Transverse colon (tissue), 4 donors: Measurements from ENCODE around the gene NRP1. TPM values are rescaled to one million over a fixed set of nuclear protein-coding genes. Genes with fewer than 3 reads are reported as not detected.

Experiments used
- DNase-seq: peaks from one replicate; pipeline ENCODE4 v3.0.0-alpha.2; 2019
- H3K27ac ChIP-seq, 4 donors: fragments of 200-600 bp; sonication (generic); 2 replicates each; pipeline ENCODE4 v1.5.1; 2016 to 2018; ENCODE audit warnings: inconsistent platforms in 4 of 4
- H3K27me3 ChIP-seq: fragments of 200-600 bp; sonication (generic); 2 replicates; pipeline ENCODE4 v1.5.1; 2017; ENCODE audit warnings: inconsistent platforms
- H3K36me3 ChIP-seq, 4 donors: fragments of 200-600 bp; sonication (generic); 2 replicates each; pipeline ENCODE4 v1.5.1; 2017 to 2019; ENCODE audit warnings: inconsistent platforms in 4 of 4
- H3K4me1 ChIP-seq, 4 donors: fragments of 200-600 bp; sonication (generic); 2 replicates each; pipeline ENCODE4 v1.5.1; 2017 to 2020; ENCODE audit warnings: inconsistent platforms in 4 of 4
- H3K4me3 ChIP-seq, 4 donors: fragments of 200-600 bp; sonication (generic); 1 replicate in 1 of 4; 2 replicates in 3 of 4; pipeline versions ENCODE4 v1.5.1 to v1.6.1; 2017 to 2019; ENCODE audit warnings: inconsistent platforms in 4 of 4
- H3K9me3 ChIP-seq, 2 donors: fragments of 200-600 bp; sonication (generic); 2 replicates each; pipeline ENCODE4 v1.5.1; 2017 to 2019; ENCODE audit warnings: inconsistent platforms in 2 of 2
- EP300 ChIP-seq: sonication (generic); formaldehyde crosslinking; IDR thresholded peaks from one replicate; pipeline ENCODE4 v1.6.1; 2017; ENCODE audit warnings: antibody characterized with exemption, low read depth
- POLR2A ChIP-seq: fragments of 450-650 bp; IDR thresholded peaks from one replicate; pipeline ENCODE4 v1.6.1; 2016; ENCODE audit warnings: antibody characterized with exemption, mild to moderate bottlenecking, moderate library complexity
- POLR2AphosphoS5 ChIP-seq, 3 donors: sonication (generic); formaldehyde crosslinking; IDR thresholded peaks; one replicate each; pipeline ENCODE4 v1.6.1; 2016; ENCODE audit warnings: antibody characterized with exemption in 3 of 3
- WGBS, 2 donors: methylation state at CpG; one replicate each; pipeline ENCODE4 v1.1.5; 2018; ENCODE audit warnings: low coverage in 1 of 2; 5-methylcytosine and 5-hydroxymethylcytosine counted together
- in situ Hi-C, 4 donors: fragments of 200-750 bp; cut with MboI; loops; one replicate each; pipeline versions ENCODE4 v1.15.0 to v1.15.1; 2017; ENCODE audit warnings: low sequenced_read_pairs in 3 of 4, low pct_ligation_motif_present in 1 of 4, low pct_unique_long_range_greater_than_20kb in 1 of 4
- intact Hi-C: fragments of 100-400 bp; cut with DNase I; formaldehyde crosslinking; loops from one replicate; pipeline ENCODE4 v1.15.1; 2023; ENCODE audit warnings: low total_unique reads
- total RNA-seq, 4 donors: library from RNA; depleted of rRNA; stranded (reverse); fragments of >200 nt; gene quantifications; one replicate each; pipeline ENCODE4 v1.1.0, GENCODE V29; 2016
- TF ChIP-seq, protein P1 (sequence below), 5 experiments: fragments of 200-600 bp in 3 of 5; fragments of 450-650 bp in 2 of 5; sonication (generic) in 3 of 5; IDR thresholded peaks; 1 replicate in 2 of 5; 2 replicates in 3 of 5; pipeline ENCODE4 v1.5.1; 2016 to 2017; ENCODE audit warnings: antibody characterized with exemption in 5 of 5, inconsistent platforms in 3 of 5, mild to moderate bottlenecking in 2 of 5, moderate library complexity in 1 of 5

NRP1 gene
- total RNA-seq, 4 donors from 2014 or later, result 14.1 to 35.5 (median 19.5) TPM

DNA sequence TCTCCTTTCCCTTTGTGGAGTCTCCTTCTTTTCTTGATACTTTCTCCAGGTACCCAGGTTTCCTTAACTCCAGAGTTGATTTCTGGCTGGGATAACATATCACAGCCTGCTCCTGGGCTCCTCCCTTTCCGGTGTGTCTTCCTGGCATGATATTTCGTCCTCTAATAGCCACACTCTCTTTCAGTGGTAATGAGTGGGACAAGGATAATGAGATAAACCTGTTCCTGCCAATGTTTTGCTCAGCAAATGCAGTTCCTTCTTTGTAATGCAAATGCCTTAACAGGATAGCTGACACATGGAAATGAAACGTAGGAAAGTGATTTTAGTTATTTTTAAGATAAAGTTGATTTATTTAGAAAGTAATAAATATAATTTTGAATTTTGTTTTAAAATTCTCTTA is 168.6 kb downstream of the NRP1 start:
- WGBS, 2 donors, result 70 to 71% methylated on average over 3 of the region's 3 CpGs
- in situ Hi-C loops, result loop anchor here in 1 of 4 donors (25.0 kb wide), 1 partner anchor 379 kb away; no protein-coding TSS in a partner anchor
- no peak for TF ChIP-seq POLR2A
- no peak for TF ChIP-seq POLR2AphosphoS5 (IDR thresholded peaks at IDR 0.05)
- no peak for TF ChIP-seq EP300
- TF ChIP-seq, protein P1, sequence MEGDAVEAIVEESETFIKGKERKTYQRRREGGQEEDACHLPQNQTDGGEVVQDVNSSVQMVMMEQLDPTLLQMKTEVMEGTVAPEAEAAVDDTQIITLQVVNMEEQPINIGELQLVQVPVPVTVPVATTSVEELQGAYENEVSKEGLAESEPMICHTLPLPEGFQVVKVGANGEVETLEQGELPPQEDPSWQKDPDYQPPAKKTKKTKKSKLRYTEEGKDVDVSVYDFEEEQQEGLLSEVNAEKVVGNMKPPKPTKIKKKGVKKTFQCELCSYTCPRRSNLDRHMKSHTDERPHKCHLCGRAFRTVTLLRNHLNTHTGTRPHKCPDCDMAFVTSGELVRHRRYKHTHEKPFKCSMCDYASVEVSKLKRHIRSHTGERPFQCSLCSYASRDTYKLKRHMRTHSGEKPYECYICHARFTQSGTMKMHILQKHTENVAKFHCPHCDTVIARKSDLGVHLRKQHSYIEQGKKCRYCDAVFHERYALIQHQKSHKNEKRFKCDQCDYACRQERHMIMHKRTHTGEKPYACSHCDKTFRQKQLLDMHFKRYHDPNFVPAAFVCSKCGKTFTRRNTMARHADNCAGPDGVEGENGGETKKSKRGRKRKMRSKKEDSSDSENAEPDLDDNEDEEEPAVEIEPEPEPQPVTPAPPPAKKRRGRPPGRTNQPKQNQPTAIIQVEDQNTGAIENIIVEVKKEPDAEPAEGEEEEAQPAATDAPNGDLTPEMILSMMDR (IDR thresholded peaks at IDR 0.05), result no peak
- Histone ChIP-seq H3K36me3 (no peaks in the 10 kb centered on the region), H3K4me1 (no peaks in the 10 kb centered on the region), H3K27ac (no peak overlapping the region), H3K4me3 (no peak overlapping the region), H3K27me3 (peaks cover 8% of the 10 kb centered on the region), H3K9me3 (no peaks in the 10 kb centered on the region)
- intact Hi-C loops, result no loop called here
- DNase-seq, result no peak

DNA sequence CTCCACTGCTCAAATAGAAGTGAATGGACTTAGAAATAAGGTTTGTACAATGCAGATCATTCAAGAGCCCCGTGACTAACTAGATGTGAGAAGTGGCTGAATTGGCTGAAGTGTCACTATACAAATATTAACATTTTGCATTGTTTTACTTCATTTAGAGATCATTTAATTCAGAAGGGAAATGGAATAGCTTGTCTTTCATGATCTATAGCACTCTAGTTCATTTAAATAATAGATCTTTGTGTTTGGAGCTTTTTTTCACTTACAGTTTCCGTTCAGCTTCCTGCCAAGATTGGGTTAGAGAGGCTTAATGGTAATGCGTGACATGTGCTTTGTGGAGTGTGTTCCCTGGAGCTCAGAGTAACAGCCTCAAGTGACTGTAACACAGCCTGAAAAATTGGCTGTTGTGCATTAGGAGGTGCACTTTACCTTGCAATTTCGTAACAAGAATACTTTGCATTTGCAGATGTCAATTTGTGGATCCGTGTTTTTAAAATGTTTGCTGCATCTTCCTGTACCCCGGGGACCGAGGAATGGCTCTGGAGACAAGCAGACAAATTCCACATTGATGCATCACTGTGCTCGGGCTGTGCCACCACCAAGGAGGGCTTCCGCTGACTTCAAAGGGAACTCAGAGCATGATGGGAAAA is 170.3 kb downstream of the NRP1 start:
- no peak overlapping the region for H3K4me3 ChIP-seq
- DNase-seq, result no peak
- H3K4me1 ChIP-seq, result no peaks in the 10 kb centered on the region
- H3K27ac ChIP-seq, result no peak overlapping the region
- in situ Hi-C loops, result loop anchor here in 1 of 4 donors (25.0 kb wide), 1 partner anchor 377 kb away; no protein-coding TSS in a partner anchor
- H3K36me3 ChIP-seq, result no peaks in the 10 kb centered on the region
- H3K27me3 ChIP-seq, result peaks cover 8% of the 10 kb centered on the region
- 59 to 71% methylated on average over 9 of the region's 9 CpGs for WGBS, 2 donors
- H3K9me3 ChIP-seq, result no peaks in the 10 kb centered on the region
- intact Hi-C loops, result no loop called here
- no peak for TF ChIP-seq EP300
- no peak for TF ChIP-seq POLR2AphosphoS5 (IDR thresholded peaks at IDR 0.05)
- TF ChIP-seq, protein P1 (IDR thresholded peaks at IDR 0.05), result no peak
- TF ChIP-seq POLR2A, result no peak

DNA sequence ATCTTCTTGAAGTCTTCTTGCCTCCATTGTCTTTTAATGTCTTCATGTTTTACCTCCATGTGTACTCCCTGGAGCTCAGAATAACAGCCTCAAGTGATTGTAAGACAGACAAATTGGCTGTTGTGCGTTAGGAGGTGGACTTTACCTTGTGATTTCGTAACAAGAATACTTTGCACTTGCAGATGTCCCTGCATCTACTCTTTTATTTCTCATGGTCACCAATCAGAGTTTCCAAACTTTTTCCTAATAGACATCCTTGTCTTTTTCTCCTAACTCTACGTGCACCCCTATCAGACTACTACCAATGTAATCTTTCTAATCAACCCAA is 172.3 kb downstream of the NRP1 start:
- no peak for DNase-seq
- WGBS, 2 donors, result 59 to 66% methylated on average over 2 to 3 of the region's 3 CpGs
- no peak overlapping the region for H3K27ac ChIP-seq
- no peaks in the 10 kb centered on the region for H3K9me3 ChIP-seq
- in situ Hi-C loops, result loop anchor here in 1 of 4 donors (25.0 kb wide), 1 partner anchor 375 kb away; no protein-coding TSS in a partner anchor
- no peaks in the 10 kb centered on the region for H3K4me1 ChIP-seq
- intact Hi-C loops, result no loop called here
- H3K27me3 ChIP-seq, result peaks cover 4% of the 10 kb centered on the region
- no peak overlapping the region for H3K4me3 ChIP-seq
- TF ChIP-seq, protein P1 (IDR thresholded peaks at IDR 0.05), result no peak
- TF ChIP-seq POLR2A (no peak), POLR2AphosphoS5 (IDR thresholded peaks at IDR 0.05) (no peak), EP300 (no peak)
- H3K36me3 ChIP-seq, result no peaks in the 10 kb centered on the region

DNA sequence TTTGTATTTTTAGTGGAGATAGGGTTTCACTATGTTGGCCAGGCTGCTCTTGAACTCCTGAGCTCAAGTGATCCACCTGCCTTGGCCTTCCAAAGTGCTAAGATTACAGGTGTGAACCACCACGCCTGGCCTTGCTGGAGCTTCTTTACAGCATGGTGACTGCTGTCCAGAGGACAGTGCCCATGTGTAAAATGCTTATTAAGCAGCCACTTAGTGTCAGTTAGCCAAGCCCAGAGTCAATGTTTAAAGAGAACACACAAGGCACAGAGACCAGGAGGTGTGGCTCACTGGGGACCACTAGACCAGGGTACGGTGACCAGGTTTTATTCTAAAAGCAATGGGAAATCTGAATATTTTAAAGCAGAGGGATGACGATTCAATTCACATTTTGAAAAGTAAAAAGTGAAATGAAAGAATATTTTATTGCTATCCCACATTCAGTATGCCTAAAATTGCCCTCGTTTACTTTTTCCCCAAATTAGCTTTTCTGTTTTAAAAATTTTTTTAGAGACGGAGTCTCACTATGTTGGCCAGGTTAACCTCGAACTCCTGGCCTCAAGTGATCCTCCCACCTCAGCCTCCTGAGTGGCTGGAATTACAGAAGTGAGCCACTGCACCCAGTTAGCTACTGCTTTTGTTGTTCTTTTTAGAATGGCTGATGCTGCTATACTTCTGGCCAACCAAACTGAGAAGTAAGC is 172.8 kb downstream of the NRP1 start:
- TF ChIP-seq POLR2A (no peak), EP300 (no peak)
- TF ChIP-seq, protein P1 (IDR thresholded peaks at IDR 0.05), result no peak
- WGBS, 2 donors, result 82 to 87% methylated on average over 5 to 6 of the region's 6 CpGs
- H3K27me3 ChIP-seq, result no peaks in the 10 kb centered on the region
- no peaks in the 10 kb centered on the region for H3K9me3 ChIP-seq
- no peak overlapping the region for H3K27ac ChIP-seq
- H3K4me3 ChIP-seq, result no peak overlapping the region
- no peak for DNase-seq
- no peaks in the 10 kb centered on the region for H3K4me1 ChIP-seq
- no peaks in the 10 kb centered on the region for H3K36me3 ChIP-seq
- in situ Hi-C loops (loop anchor here in 1 of 4 donors (25.0 kb wide), 1 partner anchor 374 kb away; no protein-coding TSS in a partner anchor), intact Hi-C loops (no loop called here)
